ENCODE measurements around the gene BIRC3.

GRCh38 chr11:102267609-102268008 lies 49.7 kb upstream of the BIRC3 start:
- TF ChIP-seq CTCF (optimal IDR thresholded peaks at IDR 0.05 in 1 of 3, IDR thresholded peaks at IDR 0.05 in 1 of 3, conservative IDR thresholded peaks at IDR 0.05 in 1 of 3; ENCODE audit: extremely low read depth in 1 of 3, insufficient read depth in 2 of 3, low read length in 3 of 3) = no peak
- no peak for TF ChIP-seq EZH2 (IDR thresholded peaks at IDR 0.05; ENCODE audit: low read length)

All from keratinocyte (primary cell).